GM21786 (cell line): ENCODE results near the gene ATP6V0B.
A peak's percentile ranks its signal among the peaks of the same experiment; 100 is the strongest.

Experiments used
- ATAC-seq: cut with Tn5 transposase; IDR thresholded peaks from one replicate; pipeline ENCODE4 v1.9.1; 2021; ENCODE audit not compliant: unreplicated experiment

ATP6V0B gene

GRCh38 chr1:43982808-43983207 is 8.0 kb downstream of the ATP6V0B start:
- ATAC-seq = no peak

GRCh38 chr1:43983253-43983899 is 8.6 kb downstream of the ATP6V0B start:
- ATAC-seq = no peak

GRCh38 chr1:43984855-43985254 is 10.1 kb downstream of the ATP6V0B start:
- no peak for ATAC-seq

- ATAC-seq = no peak
Observed at GRCh38 chr1:43985984-43986595, 11.3 kb downstream of the ATP6V0B start.

- no peak for ATAC-seq
Observed at GRCh38 chr1:43986712-43987111, 12.0 kb downstream of the ATP6V0B start.

GRCh38 chr1:43987159-43987902 is 12.6 kb downstream of the ATP6V0B start:
- no peak for ATAC-seq

- ATAC-seq = no peak
Observed at GRCh38 chr1:43990271-43991199, 15.8 kb downstream of the ATP6V0B start.

- ATAC-seq = no peak
Observed at GRCh38 chr1:43991200-43991475, 16.4 kb downstream of the ATP6V0B start.

GRCh38 chr1:43991476-43992231 is 16.9 kb downstream of the ATP6V0B start, which contains the start of gene CCDC24:
CCDC24 (plus strand) TSS chr1:43991599; CDS start chr1:43991879, 280 bp downstream.
- ATAC-seq = peak; percentile 52

GRCh38 chr1:43992232-43992995 is 17.7 kb downstream of the ATP6V0B start:
- ATAC-seq = no peak

- no peak for ATAC-seq
Observed at GRCh38 chr1:43993206-43993914, 18.6 kb downstream of the ATP6V0B start.

- no peak for ATAC-seq
Observed at GRCh38 chr1:43994071-43994470, 19.3 kb downstream of the ATP6V0B start.

- no peak for ATAC-seq
Observed at GRCh38 chr1:43994794-43995790, 20.3 kb downstream of the ATP6V0B start.

GRCh38 chr1:43995984-43996732 is 21.4 kb downstream of the ATP6V0B start:
- no peak for ATAC-seq

- ATAC-seq = no peak
Observed at GRCh38 chr1:43996733-43997115, 22.0 kb downstream of the ATP6V0B start.

GRCh38 chr1:43997295-43997999 is 22.7 kb downstream of the ATP6V0B start:
- ATAC-seq = no peak

- no peak for ATAC-seq
Observed at GRCh38 chr1:43998000-43998378, 23.2 kb downstream of the ATP6V0B start.
